Measurements from ENCODE around the gene MEGF8. TPM values are rescaled to one million over a fixed set of nuclear protein-coding genes. Genes with fewer than 3 reads are reported as not detected.
A peak's percentile ranks its signal among the peaks of the same experiment; 100 is the strongest.

Gene MEGF8
- total RNA-seq, 2 experiments from 2014 or later, result 6.8 to 7.6 TPM

DNA sequence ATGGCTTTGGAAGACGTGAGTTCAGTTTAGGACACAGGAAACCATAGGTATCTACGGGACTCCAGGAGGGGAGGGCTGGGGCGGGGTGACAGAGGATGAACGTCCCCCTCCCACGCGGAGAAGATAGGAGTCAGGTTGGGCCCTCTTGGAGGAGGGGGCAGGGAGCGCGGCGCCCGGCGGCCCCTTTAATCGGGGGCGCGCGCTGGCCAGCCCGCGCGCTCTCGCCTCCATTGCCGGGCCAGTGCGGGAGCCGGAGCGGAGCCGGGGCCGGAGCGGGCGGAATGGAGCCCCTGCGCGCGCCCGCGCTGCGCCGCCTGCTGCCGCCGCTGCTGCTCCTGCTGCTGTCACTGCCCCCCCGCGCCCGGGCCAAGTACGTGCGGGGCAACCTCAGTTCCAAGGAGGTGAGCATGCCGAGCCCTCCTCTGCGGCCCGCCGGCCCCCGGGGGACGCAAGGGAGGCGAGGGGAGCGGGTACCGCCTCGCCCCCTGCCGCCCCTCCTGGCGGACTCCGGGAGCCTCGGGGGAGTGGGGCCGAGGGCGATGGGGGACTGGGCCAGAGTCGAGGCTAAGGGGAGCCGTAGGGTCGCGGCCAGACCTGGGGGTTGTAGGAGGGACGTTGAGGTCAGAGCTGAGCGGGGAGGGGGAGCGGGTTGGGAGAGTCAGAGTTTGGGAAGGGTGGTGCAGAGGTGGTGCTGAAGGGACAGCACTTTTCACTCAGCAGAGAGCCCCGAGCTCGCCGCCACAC lies 12.2 kb upstream of the MEGF8 start, which contains the start of gene TMEM145:
TSS of gene TMEM145 (plus strand) at position 214 of the 744 bp plus-strand sequence. CDS start at position 282, 68 bp downstream.
- no peaks in the 10 kb centered on the region for H3K9me3 Mint-ChIP-seq
- DNase-seq, result peak; percentile 68
- no peak within 1 kb of the TSS for H3K27ac Mint-ChIP-seq
- H3K4me1 Mint-ChIP-seq, result peaks cover 16% of the 10 kb centered on the region
- H3K27me3 Mint-ChIP-seq, result peaks cover 46% of the 10 kb centered on the region
- no peaks in the 10 kb centered on the region for H3K36me3 Mint-ChIP-seq
- peak within 1 kb of the TSS; percentile 70 for H3K4me3 Mint-ChIP-seq

GRCh38 chr19:42313840-42314755 lies 11.3 kb upstream of the MEGF8 start:
- no peak overlapping the region for H3K27ac Mint-ChIP-seq
- H3K4me3 Mint-ChIP-seq, result peak overlapping the region; percentile 54
- no peaks in the 10 kb centered on the region for H3K9me3 Mint-ChIP-seq
- H3K4me1 Mint-ChIP-seq, result peaks cover 16% of the 10 kb centered on the region
- peaks cover 46% of the 10 kb centered on the region for H3K27me3 Mint-ChIP-seq
- no peaks in the 10 kb centered on the region for H3K36me3 Mint-ChIP-seq
- DNase-seq, result no peak

- Mint-ChIP-seq H3K36me3 (no peaks in the 10 kb centered on the region), H3K27ac (no peak overlapping the region), H3K9me3 (no peaks in the 10 kb centered on the region)
Observed at GRCh38 chr19:42315024-42315423, 10.4 kb upstream of the MEGF8 start.

GRCh38 chr19:42316223-42317211 lies 8.9 kb upstream of the MEGF8 start:
- Mint-ChIP-seq H3K27ac (no peak overlapping the region), H3K9me3 (no peaks in the 10 kb centered on the region), H3K4me3 (peak overlapping the region; percentile 44), H3K4me1 (peaks cover 16% of the 10 kb centered on the region), H3K27me3 (peaks cover 37% of the 10 kb centered on the region), H3K36me3 (no peaks in the 10 kb centered on the region)
- no peak for DNase-seq

More at GRCh38 chr19:42315024-42315423, 10.4 kb upstream of the MEGF8 start:
- H3K4me3 Mint-ChIP-seq, result no peak overlapping the region
- DNase-seq, result no peak
- H3K27me3 Mint-ChIP-seq, result peaks cover 46% of the 10 kb centered on the region
- peaks cover 16% of the 10 kb centered on the region for H3K4me1 Mint-ChIP-seq

- no peak for DNase-seq
- H3K4me1 Mint-ChIP-seq, result peaks cover 14% of the 10 kb centered on the region
- H3K36me3 Mint-ChIP-seq, result no peaks in the 10 kb centered on the region
- H3K4me3 Mint-ChIP-seq, result no peak overlapping the region
- H3K27me3 Mint-ChIP-seq, result peaks cover 27% of the 10 kb centered on the region
- no peak overlapping the region for H3K27ac Mint-ChIP-seq
- H3K9me3 Mint-ChIP-seq, result no peaks in the 10 kb centered on the region
Observed at GRCh38 chr19:42317535-42317934, 7.9 kb upstream of the MEGF8 start.

- Mint-ChIP-seq H3K27me3 (peaks cover 18% of the 10 kb centered on the region), H3K27ac (no peak overlapping the region), H3K4me3 (no peak overlapping the region), H3K36me3 (no peaks in the 10 kb centered on the region), H3K4me1 (peaks cover 14% of the 10 kb centered on the region), H3K9me3 (no peaks in the 10 kb centered on the region)
- DNase-seq, result no peak
Observed at GRCh38 chr19:42322305-42322704, 3.1 kb upstream of the MEGF8 start.

- H3K4me1 Mint-ChIP-seq, result peaks cover 14% of the 10 kb centered on the region
- no peaks in the 10 kb centered on the region for H3K36me3 Mint-ChIP-seq
- H3K4me3 Mint-ChIP-seq, result peak overlapping the region; percentile 34
- H3K9me3 Mint-ChIP-seq, result no peaks in the 10 kb centered on the region
- H3K27ac Mint-ChIP-seq, result no peak overlapping the region
- no peak for DNase-seq
- peaks cover 18% of the 10 kb centered on the region for H3K27me3 Mint-ChIP-seq
Observed at GRCh38 chr19:42323473-42323851, 2.0 kb upstream of the MEGF8 start.

GRCh38 chr19:42323852-42324654 lies 1.4 kb upstream of the MEGF8 start:
- no peak overlapping the region for H3K4me3 Mint-ChIP-seq
- H3K27ac Mint-ChIP-seq, result no peak overlapping the region
- H3K36me3 Mint-ChIP-seq, result no peaks in the 10 kb centered on the region
- H3K9me3 Mint-ChIP-seq, result no peaks in the 10 kb centered on the region
- peaks cover 14% of the 10 kb centered on the region for H3K4me1 Mint-ChIP-seq
- DNase-seq, result peak; percentile 30
- H3K27me3 Mint-ChIP-seq, result peaks cover 18% of the 10 kb centered on the region

DNA sequence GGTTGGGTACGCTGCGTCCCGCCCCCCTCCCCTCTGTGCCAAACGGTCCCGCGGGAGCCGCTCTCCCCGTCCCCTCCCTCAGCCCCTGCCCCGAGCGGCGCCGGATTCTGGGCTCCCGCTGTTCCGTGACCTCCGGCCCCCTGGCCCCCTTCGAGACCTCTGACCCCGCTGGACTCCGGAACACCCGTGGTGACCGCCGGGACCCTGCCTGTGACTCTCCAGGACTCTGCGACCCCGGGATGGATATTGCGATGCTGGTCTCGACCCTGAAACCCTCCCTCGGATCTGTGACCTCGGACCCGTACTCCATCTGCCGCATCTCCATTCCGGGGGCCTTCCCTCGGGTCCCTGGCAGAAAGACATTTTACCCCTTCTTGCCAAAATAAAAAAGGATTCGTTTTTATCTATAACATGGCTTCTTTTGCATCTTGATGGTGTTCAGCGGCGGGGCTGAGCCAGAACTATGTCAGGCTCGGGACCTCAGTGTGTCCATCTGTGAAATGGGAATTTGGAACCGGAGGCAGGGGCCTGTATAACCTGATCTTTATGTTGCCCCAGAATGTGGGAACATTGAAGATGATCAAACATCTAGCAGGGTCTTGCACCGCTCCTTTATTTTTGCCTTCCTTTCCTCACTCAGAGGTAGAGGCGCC lies 654 bp upstream of the MEGF8 start:
- peaks cover 16% of the 10 kb centered on the region for H3K4me1 Mint-ChIP-seq
- no peaks in the 10 kb centered on the region for H3K9me3 Mint-ChIP-seq
- H3K36me3 Mint-ChIP-seq, result no peaks in the 10 kb centered on the region
- H3K4me3 Mint-ChIP-seq, result peak overlapping the region; percentile 86
- no peak for DNase-seq
- H3K27me3 Mint-ChIP-seq, result peaks cover 18% of the 10 kb centered on the region
- peak overlapping the region; percentile 55 for H3K27ac Mint-ChIP-seq

DNA sequence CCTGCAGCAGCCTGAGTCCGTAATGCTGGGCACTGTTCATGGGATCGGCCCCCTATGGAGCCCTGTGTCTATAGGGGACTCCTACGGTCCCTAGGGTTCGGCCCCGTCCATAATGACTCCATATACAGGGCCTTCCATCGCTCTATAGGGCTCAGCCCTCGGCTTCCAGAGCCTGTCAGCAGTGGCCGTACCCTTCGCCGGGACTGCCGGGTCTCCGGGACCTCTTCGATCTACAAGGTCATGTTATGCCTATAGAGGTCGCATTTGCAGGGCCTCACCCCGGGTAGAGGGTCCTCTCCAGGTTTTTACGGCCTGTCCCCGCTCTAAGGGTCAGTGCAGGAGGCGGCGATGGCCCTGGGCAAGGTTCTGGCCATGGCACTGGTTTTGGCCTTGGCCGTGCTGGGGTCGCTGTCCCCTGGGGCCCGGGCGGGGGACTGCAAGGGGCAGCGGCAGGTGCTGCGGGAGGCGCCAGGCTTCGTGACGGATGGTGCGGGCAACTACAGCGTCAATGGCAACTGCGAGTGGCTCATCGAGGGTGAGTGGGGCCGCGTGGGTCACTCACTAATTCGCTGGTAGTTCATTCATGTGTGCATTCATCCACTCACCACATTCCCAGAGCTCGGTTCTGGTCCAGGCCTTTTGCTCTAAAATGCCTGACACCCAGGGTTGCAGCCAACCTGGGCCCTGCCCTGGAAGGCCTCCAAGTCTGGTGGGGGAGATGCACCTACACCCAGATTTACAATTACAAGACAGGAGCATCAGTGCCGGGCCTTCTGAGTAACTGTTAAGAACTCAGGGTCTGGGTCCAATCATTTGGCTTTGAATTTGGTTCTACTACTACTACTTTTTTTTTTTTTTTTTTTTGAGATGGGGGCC lies 699 bp downstream of the MEGF8 start:
- H3K36me3 Mint-ChIP-seq, result no peaks in the 10 kb centered on the region
- peaks cover 18% of the 10 kb centered on the region for H3K27me3 Mint-ChIP-seq
- DNase-seq, result peak; percentile 44
- peak overlapping the region; percentile 69 for H3K27ac Mint-ChIP-seq
- no peaks in the 10 kb centered on the region for H3K9me3 Mint-ChIP-seq
- peak overlapping the region; percentile 86 for H3K4me3 Mint-ChIP-seq
- H3K4me1 Mint-ChIP-seq, result peaks cover 16% of the 10 kb centered on the region

- H3K27me3 Mint-ChIP-seq, result peaks cover 18% of the 10 kb centered on the region
- H3K36me3 Mint-ChIP-seq, result no peaks in the 10 kb centered on the region
- no peak overlapping the region for H3K27ac Mint-ChIP-seq
- H3K9me3 Mint-ChIP-seq, result no peaks in the 10 kb centered on the region
- peaks cover 16% of the 10 kb centered on the region for H3K4me1 Mint-ChIP-seq
- DNase-seq, result no peak
- H3K4me3 Mint-ChIP-seq, result peak overlapping the region; percentile 86
Observed at GRCh38 chr19:42326969-42327368, 1.5 kb downstream of the MEGF8 start.

DNA sequence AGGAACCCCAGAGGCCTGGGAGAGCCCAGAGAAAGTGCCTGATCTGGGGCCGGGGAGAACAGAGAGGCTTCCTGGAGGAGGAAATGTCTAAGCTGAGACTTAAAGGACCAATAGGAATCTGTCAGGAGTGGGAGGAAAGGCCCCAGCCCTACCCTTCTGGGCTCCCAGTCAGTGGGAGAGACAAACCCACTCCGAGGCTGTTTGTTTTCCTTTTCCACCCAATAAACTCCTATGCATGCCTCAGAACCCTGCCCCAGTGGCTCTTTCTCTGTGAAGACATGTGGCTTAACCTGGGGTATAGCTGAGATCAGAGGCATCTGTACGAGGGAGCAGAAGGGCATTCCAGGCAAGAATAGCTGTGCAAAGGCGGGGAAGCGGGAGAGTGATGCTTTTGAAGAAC lies 1.9 kb downstream of the MEGF8 start:
- no peak for DNase-seq
- Mint-ChIP-seq H3K27me3 (peaks cover 18% of the 10 kb centered on the region), H3K4me3 (no peak overlapping the region), H3K27ac (no peak overlapping the region), H3K4me1 (peaks cover 16% of the 10 kb centered on the region), H3K9me3 (no peaks in the 10 kb centered on the region), H3K36me3 (no peaks in the 10 kb centered on the region)

GRCh38 chr19:42328106-42328505 lies 2.7 kb downstream of the MEGF8 start:
- no peaks in the 10 kb centered on the region for H3K9me3 Mint-ChIP-seq
- no peak overlapping the region for H3K27ac Mint-ChIP-seq
- H3K4me3 Mint-ChIP-seq, result no peak overlapping the region

More at GRCh38 chr19:42328106-42328505, 2.7 kb downstream of the MEGF8 start:
- Mint-ChIP-seq H3K36me3 (no peaks in the 10 kb centered on the region), H3K4me1 (peaks cover 16% of the 10 kb centered on the region), H3K27me3 (peaks cover 13% of the 10 kb centered on the region)
- DNase-seq, result no peak

Measured in activated naive CD8-positive, alpha-beta T cell treated with anti-CD3 and anti-CD28 coated beads for 36 hours (primary cell).